Parathyroid adenoma (tissue), 2 donors: ENCODE measurements around the gene MNT.
A peak's percentile ranks its signal among the peaks of the same experiment; 100 is the strongest.

ENCODE experiments used
- H2AFZ ChIP-seq: fragments of 300-600 bp; sonication (generic); one replicate; pipeline ENCODE4 v1.7.0; 2017; ENCODE audit warnings: antibody characterized with exemption, mild to moderate bottlenecking
- H3K27ac ChIP-seq: fragments of 300-600 bp; sonication (generic); one replicate; pipeline ENCODE4 v1.7.0; 2017
- H3K27me3 ChIP-seq: fragments of 300-600 bp; sonication (generic); one replicate; pipeline ENCODE4 v1.7.0; 2017; ENCODE audit warnings: low read length; ENCODE audit not compliant: control insufficient read depth, insufficient read depth
- H3K36me3 ChIP-seq: fragments of 300-600 bp; sonication (generic); one replicate; pipeline ENCODE4 v1.7.0; 2017; ENCODE audit warnings: low read length; ENCODE audit not compliant: control insufficient read depth, insufficient read depth
- H3K4me1 ChIP-seq: fragments of 300-600 bp; sonication (generic); one replicate; pipeline ENCODE4 v1.7.0; 2017; ENCODE audit warnings: control low read depth
- H3K4me2 ChIP-seq: fragments of 300-600 bp; sonication (generic); one replicate; pipeline ENCODE4 v1.7.0; 2017; ENCODE audit warnings: low read length
- H3K4me3 ChIP-seq: fragments of 300-600 bp; sonication (generic); one replicate; pipeline ENCODE4 v1.7.0; 2017; ENCODE audit warnings: low read depth, low read length
- H3K79me2 ChIP-seq: fragments of 300-600 bp; sonication (generic); one replicate; pipeline ENCODE4 v1.7.0; 2017; ENCODE audit warnings: control low read depth
- H3K9ac ChIP-seq: fragments of 300-600 bp; sonication (generic); one replicate; pipeline ENCODE4 v1.7.0; 2017; ENCODE audit warnings: mild to moderate bottlenecking
- H3K9me3 ChIP-seq: fragments of 300-600 bp; sonication (generic); one replicate; pipeline ENCODE4 v1.7.0; 2017; ENCODE audit warnings: low read length; ENCODE audit not compliant: control insufficient read depth
- TF ChIP-seq, protein P1 (sequence below): fragments of 300-600 bp; sonication (generic); IDR thresholded peaks from one replicate; pipeline ENCODE4 v1.7.0; 2017; ENCODE audit warnings: antibody characterized with exemption, mild to moderate bottlenecking
- donor health status: primary hyperparathyroidism.

Gene MNT

DNA sequence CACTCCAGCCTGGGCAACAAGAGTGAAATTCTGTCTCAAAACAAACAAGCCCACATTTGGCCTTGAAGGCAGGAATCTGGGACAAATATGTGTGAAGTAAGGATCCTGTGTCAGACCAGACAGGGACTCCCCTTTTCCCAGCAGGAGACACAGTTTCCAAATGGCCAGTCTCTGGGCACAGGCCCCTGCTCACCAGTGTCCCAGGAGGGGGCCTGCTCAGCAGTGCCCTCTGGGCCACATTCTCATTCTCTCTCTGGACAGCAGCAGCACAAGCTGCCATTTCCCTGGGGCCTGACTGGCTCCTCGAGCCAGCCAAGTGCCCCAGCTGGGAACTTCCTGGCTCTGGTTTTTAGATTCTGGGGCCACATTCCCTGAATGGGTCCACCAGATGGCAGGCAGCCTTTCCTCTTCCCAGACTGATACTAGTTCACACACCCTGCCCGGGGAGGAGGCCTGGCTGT, 11.7 kb upstream of the MNT start:
- no peak overlapping the region for H3K9ac ChIP-seq
- H3K4me2 ChIP-seq, result no peak overlapping the region
- H3K4me3 ChIP-seq, result no peak overlapping the region
- no peaks in the 10 kb centered on the region for H3K27me3 ChIP-seq
- no peak overlapping the region for H3K27ac ChIP-seq
- H2AFZ ChIP-seq, result no peak overlapping the region
- H3K4me1 ChIP-seq, result no peaks in the 10 kb centered on the region
- no peaks in the 10 kb centered on the region for H3K36me3 ChIP-seq
- H3K9me3 ChIP-seq, result no peaks in the 10 kb centered on the region
- TF ChIP-seq, protein P1, sequence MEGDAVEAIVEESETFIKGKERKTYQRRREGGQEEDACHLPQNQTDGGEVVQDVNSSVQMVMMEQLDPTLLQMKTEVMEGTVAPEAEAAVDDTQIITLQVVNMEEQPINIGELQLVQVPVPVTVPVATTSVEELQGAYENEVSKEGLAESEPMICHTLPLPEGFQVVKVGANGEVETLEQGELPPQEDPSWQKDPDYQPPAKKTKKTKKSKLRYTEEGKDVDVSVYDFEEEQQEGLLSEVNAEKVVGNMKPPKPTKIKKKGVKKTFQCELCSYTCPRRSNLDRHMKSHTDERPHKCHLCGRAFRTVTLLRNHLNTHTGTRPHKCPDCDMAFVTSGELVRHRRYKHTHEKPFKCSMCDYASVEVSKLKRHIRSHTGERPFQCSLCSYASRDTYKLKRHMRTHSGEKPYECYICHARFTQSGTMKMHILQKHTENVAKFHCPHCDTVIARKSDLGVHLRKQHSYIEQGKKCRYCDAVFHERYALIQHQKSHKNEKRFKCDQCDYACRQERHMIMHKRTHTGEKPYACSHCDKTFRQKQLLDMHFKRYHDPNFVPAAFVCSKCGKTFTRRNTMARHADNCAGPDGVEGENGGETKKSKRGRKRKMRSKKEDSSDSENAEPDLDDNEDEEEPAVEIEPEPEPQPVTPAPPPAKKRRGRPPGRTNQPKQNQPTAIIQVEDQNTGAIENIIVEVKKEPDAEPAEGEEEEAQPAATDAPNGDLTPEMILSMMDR, result no peak
- H3K79me2 ChIP-seq, result peaks cover 5% of the 10 kb centered on the region

DNA sequence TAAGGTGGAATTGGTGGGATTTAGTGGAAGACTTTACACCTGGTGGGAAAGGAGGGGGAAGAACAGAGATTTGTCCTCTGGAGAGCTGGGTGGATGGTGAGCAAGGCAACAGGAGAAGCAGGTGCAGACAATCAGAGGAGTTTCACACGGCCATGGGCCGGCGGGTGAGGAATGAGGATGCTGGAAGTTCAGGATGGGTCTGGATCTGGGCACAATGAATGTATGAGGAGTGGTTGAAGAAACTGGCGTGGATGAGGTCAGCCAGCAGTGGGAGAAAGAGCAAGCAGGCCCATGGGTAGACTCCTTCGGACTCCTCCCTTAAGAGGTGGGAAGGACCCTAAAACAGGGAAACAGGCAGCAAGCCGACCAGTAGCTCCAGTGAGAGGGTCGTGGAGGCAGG, 10.1 kb upstream of the MNT start:
- H3K27ac ChIP-seq, result no peak overlapping the region
- H3K4me3 ChIP-seq, result no peak overlapping the region
- no peaks in the 10 kb centered on the region for H3K36me3 ChIP-seq
- H3K9ac ChIP-seq, result no peak overlapping the region
- no peaks in the 10 kb centered on the region for H3K9me3 ChIP-seq
- no peak overlapping the region for H3K4me2 ChIP-seq
- TF ChIP-seq, protein P1, result no peak
- H3K4me1 ChIP-seq, result no peaks in the 10 kb centered on the region
- no peak overlapping the region for H2AFZ ChIP-seq
- H3K27me3 ChIP-seq, result no peaks in the 10 kb centered on the region
- H3K79me2 ChIP-seq, result peaks cover 5% of the 10 kb centered on the region

DNA sequence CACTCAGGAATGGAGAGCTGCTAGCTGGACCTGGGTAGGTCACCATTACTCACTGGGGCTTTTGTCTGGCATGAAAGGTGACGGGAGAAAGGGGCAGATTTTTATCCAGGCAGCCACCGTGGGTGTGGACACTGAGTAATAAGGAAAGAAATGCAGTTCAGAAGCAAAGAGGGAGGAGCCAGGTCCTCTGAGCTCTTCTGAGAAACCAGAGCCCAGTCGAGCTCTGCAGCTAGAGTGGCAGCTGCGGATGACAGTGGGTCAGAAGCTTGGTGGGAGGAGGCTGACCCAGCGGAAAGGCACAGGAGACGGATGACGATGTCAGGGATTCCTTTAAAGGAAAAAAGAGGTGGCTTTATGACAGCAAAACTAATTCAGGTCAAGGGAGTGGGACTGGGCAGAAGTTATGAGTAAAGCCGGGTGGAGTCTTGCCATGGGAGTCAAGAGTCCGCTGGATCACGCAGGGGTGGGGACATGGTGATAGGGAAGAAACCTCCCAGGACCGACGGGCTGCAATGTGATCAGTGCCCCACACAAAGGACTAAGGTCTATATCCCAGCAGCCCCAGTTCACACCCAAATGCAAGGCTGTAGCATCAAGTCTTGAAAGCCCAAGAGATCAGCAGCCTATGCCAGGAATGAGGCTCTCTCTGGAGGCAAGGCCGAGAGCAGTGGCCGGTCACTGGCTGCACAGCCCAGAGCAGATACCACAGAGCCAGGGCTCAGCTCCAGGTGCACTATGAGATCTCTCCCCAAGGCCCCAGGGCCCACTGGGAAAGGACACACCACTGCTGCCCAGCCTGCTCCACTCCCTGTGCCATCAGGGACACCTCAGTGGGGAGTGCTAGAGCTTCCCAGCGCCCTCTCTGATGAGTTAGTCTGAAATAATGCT, 6.3 kb upstream of the MNT start:
- Histone ChIP-seq H3K4me2 (peak overlapping the region; percentile 2), H2AFZ (no peak overlapping the region), H3K4me3 (no peak overlapping the region), H3K9ac (no peak overlapping the region), H3K4me1 (no peaks in the 10 kb centered on the region), H3K9me3 (no peaks in the 10 kb centered on the region), H3K36me3 (no peaks in the 10 kb centered on the region), H3K27me3 (no peaks in the 10 kb centered on the region), H3K79me2 (no peaks in the 10 kb centered on the region), H3K27ac (peak overlapping the region; percentile 42)
- TF ChIP-seq, protein P1, result no peak

GRCh38 chr17:2406271-2406902, 5.5 kb upstream of the MNT start:
- Histone ChIP-seq H3K27me3 (no peaks in the 10 kb centered on the region), H3K4me3 (no peak overlapping the region), H3K79me2 (no peaks in the 10 kb centered on the region), H3K36me3 (no peaks in the 10 kb centered on the region), H3K4me2 (no peak overlapping the region), H3K27ac (peak overlapping the region; percentile 42), H3K4me1 (no peaks in the 10 kb centered on the region), H3K9me3 (no peaks in the 10 kb centered on the region), H2AFZ (no peak overlapping the region), H3K9ac (no peak overlapping the region)
- TF ChIP-seq, protein P1, result no peak
